Measurements from ENCODE around the gene EMID1. TPM values are rescaled to one million over a fixed set of nuclear protein-coding genes. Genes with fewer than 3 reads are reported as not detected.

Gene EMID1
- total RNA-seq, 2 experiments from 2014 or later, result not detected

DNA sequence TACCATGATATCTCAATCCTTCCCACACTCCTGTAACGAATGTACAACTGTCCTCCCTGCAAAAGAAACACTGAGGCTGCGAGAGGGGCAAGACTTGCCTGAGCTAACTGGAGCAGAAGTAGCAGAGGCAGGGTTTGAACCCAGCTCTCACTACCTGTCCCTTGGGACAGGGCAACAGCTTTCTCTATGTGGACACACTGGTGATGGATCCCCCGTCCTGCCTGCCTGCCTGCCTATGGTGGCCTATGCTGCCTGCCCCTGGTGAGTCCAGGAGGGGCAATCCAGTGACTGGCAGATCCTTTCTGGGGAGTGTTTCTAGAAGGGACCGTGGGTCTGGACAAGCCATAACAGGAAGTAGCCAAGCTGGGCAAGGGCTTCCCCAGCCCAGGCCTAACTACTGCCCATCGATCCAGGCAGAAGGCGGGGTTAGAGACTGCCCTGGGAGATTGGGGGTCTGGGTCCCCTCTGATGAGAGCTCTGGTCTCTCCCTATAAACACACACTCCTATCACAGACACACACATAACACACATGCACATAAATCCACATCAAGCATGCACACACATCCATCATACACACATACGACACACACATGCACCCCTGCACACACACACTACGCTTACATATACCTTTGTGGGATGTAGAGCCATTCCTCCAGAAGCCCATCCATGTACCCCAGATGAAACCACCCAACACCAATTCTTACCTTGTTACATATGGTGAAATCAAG, 1.1 kb upstream of the EMID1 start:
- Mint-ChIP-seq H3K9me3 (no peaks in the 10 kb centered on the region), H3K27me3 (peaks cover 41% of the 10 kb centered on the region), H3K4me3 (peak overlapping the region; percentile 3), H3K27ac (no peak overlapping the region), H3K4me1 (ENCODE audit: low read depth) (peaks cover 13% of the 10 kb centered on the region), H3K36me3 (ENCODE audit: low read depth) (no peaks in the 10 kb centered on the region)
- Histone ChIP-seq H3K36me3 (ENCODE audit: insufficient read depth, low read length) (no peaks in the 10 kb centered on the region), H3K4me3 (ENCODE audit: low read length) (no peak overlapping the region), H3K4me1 (ENCODE audit: insufficient read depth, low read length) (peaks cover 28% of the 10 kb centered on the region), H3K27ac (ENCODE audit: low read depth in 1 of 2, low read length in 2 of 2) (no peak overlapping the region), H3K27me3 (ENCODE audit: control insufficient read depth in 1 of 2, insufficient read depth in 2 of 2, low read length in 2 of 2) (peaks cover 22 to 47% of the 10 kb centered on the region in 2 experiments), H3K9me3 (ENCODE audit: control insufficient read depth in 1 of 2, insufficient read depth in 1 of 2, low read length in 2 of 2) (peaks cover 0 to 3% of the 10 kb centered on the region in 2 experiments)
- CTCF ChIA-PET, result no interaction called here
- TF ChIP-seq, protein P1, sequence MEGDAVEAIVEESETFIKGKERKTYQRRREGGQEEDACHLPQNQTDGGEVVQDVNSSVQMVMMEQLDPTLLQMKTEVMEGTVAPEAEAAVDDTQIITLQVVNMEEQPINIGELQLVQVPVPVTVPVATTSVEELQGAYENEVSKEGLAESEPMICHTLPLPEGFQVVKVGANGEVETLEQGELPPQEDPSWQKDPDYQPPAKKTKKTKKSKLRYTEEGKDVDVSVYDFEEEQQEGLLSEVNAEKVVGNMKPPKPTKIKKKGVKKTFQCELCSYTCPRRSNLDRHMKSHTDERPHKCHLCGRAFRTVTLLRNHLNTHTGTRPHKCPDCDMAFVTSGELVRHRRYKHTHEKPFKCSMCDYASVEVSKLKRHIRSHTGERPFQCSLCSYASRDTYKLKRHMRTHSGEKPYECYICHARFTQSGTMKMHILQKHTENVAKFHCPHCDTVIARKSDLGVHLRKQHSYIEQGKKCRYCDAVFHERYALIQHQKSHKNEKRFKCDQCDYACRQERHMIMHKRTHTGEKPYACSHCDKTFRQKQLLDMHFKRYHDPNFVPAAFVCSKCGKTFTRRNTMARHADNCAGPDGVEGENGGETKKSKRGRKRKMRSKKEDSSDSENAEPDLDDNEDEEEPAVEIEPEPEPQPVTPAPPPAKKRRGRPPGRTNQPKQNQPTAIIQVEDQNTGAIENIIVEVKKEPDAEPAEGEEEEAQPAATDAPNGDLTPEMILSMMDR (IDR thresholded peaks at IDR 0.05), result no peak
- no peak for ATAC-seq (ENCODE audit: poor library complexity)
- no peak for DNase-seq
- intact Hi-C loops (cut with DNase I, micrococcal nuclease), result no loop called here
- POLR2A ChIA-PET, result interaction anchor here (0.6 kb wide), 1 partner anchor 281 kb away, joined by 3 read pairs; no protein-coding TSS in a partner anchor

- peaks cover 13% of the 10 kb centered on the region for H3K4me1 Mint-ChIP-seq (ENCODE audit: low read depth)
- H3K9me3 Mint-ChIP-seq, result no peaks in the 10 kb centered on the region
- no peak overlapping the region for H3K27ac Mint-ChIP-seq
- H3K36me3 Mint-ChIP-seq (ENCODE audit: low read depth), result no peaks in the 10 kb centered on the region
- no peak for DNase-seq
- peaks cover 28% of the 10 kb centered on the region for H3K4me1 ChIP-seq (ENCODE audit: insufficient read depth, low read length)
- POLR2A ChIA-PET, result no interaction called here
- peak overlapping the region; percentile 55 for H3K4me3 Mint-ChIP-seq
- TF ChIP-seq, protein P1 (IDR thresholded peaks at IDR 0.05), result no peak
- no peak for ATAC-seq (ENCODE audit: poor library complexity)
- peaks cover 22 to 47% of the 10 kb centered on the region in 2 experiments for H3K27me3 ChIP-seq (ENCODE audit: control insufficient read depth in 1 of 2, insufficient read depth in 2 of 2, low read length in 2 of 2)
- CTCF ChIA-PET, result no interaction called here
- H3K9me3 ChIP-seq (ENCODE audit: control insufficient read depth in 1 of 2, insufficient read depth in 1 of 2, low read length in 2 of 2), result peaks cover 0 to 3% of the 10 kb centered on the region in 2 experiments
- intact Hi-C loops (cut with DNase I, micrococcal nuclease), result no loop called here
- H3K27me3 Mint-ChIP-seq, result peaks cover 38% of the 10 kb centered on the region
- H3K36me3 ChIP-seq (ENCODE audit: insufficient read depth, low read length), result no peaks in the 10 kb centered on the region
- H3K27ac ChIP-seq (ENCODE audit: low read depth in 1 of 2, low read length in 2 of 2), result no peak overlapping the region
- peak overlapping the region; percentile 19 for H3K4me3 ChIP-seq (ENCODE audit: low read length)
Measured at GRCh38 chr22:29205252-29205593, 473 bp upstream of the EMID1 start.

- DNase-seq (no peak), ATAC-seq (ENCODE audit: poor library complexity) (no peak)
- ChIA-PET CTCF (no interaction called here), POLR2A (no interaction called here)
- H3K9me3 Mint-ChIP-seq, result no peaks in the 10 kb centered on the region
- peaks cover 13% of the 10 kb centered on the region for H3K4me1 Mint-ChIP-seq (ENCODE audit: low read depth)
- peak overlapping the region; percentile 65 for H3K4me3 Mint-ChIP-seq
- no peak overlapping the region for H3K27ac Mint-ChIP-seq
- no peak overlapping the region for H3K27ac ChIP-seq (ENCODE audit: low read depth in 1 of 2, low read length in 2 of 2)
- H3K27me3 Mint-ChIP-seq, result peaks cover 27% of the 10 kb centered on the region
- no peaks in the 10 kb centered on the region for H3K36me3 ChIP-seq (ENCODE audit: insufficient read depth, low read length)
- H3K4me3 ChIP-seq (ENCODE audit: low read length), result peak overlapping the region; percentile 32
- peaks cover 21 to 47% of the 10 kb centered on the region in 2 experiments for H3K27me3 ChIP-seq (ENCODE audit: control insufficient read depth in 1 of 2, insufficient read depth in 2 of 2, low read length in 2 of 2)
- H3K9me3 ChIP-seq (ENCODE audit: control insufficient read depth in 1 of 2, insufficient read depth in 1 of 2, low read length in 2 of 2), result peaks cover 0 to 3% of the 10 kb centered on the region in 2 experiments
- TF ChIP-seq, protein P1 (IDR thresholded peaks at IDR 0.05), result no peak
- intact Hi-C loops (cut with DNase I, micrococcal nuclease), result no loop called here
- H3K4me1 ChIP-seq (ENCODE audit: insufficient read depth, low read length), result peaks cover 27% of the 10 kb centered on the region
- no peaks in the 10 kb centered on the region for H3K36me3 Mint-ChIP-seq (ENCODE audit: low read depth)
Measured at GRCh38 chr22:29206372-29207242, 911 bp downstream of the EMID1 start.

Data from CD4-positive, alpha-beta T cell (primary cell).